ENCODE data around the gene ZNF467. TPM values are rescaled to one million over a fixed set of nuclear protein-coding genes. Genes with fewer than 3 reads are reported as not detected.

The ZNF467 gene
- total RNA-seq, 4 donors from 2014 or later: 0.40 to 6.7 (median 4.8) TPM

- H3K4me1 ChIP-seq: no peaks in the 10 kb centered on the region
Observed at GRCh38 chr7:149811831-149812490, 38.6 kb upstream of the ZNF467 start.

GRCh38 chr7:149811221-149811620 is 37.8 kb upstream of the ZNF467 start:
- TF ChIP-seq POLR2AphosphoS5 (IDR thresholded peaks at IDR 0.05): no peak
- TF ChIP-seq CTCF (IDR thresholded peaks at IDR 0.05): no peak
- TF ChIP-seq POLR2A (IDR thresholded peaks at IDR 0.05): no peak
- no peak for TF ChIP-seq EP300 (IDR thresholded peaks at IDR 0.05; ENCODE audit: low read depth)

More at GRCh38 chr7:149811831-149812490, 38.6 kb upstream of the ZNF467 start:
- H3K4me3 ChIP-seq: no peak overlapping the region
- H3K27me3 ChIP-seq: no peaks in the 10 kb centered on the region
- H3K36me3 ChIP-seq: no peaks in the 10 kb centered on the region
- in situ Hi-C loops (cut with MboI; ENCODE audit: low pct_ligation_motif_present in 1 of 4, low pct_unique_long_range_greater_than_20kb in 1 of 4, low sequenced_read_pairs in 3 of 4): no loop called here
- no peak for TF ChIP-seq CTCF (IDR thresholded peaks at IDR 0.05)
- no peak for TF ChIP-seq POLR2AphosphoS5 (IDR thresholded peaks at IDR 0.05)
- TF ChIP-seq POLR2A (IDR thresholded peaks at IDR 0.05): no peak
- no peak for TF ChIP-seq EP300 (IDR thresholded peaks at IDR 0.05; ENCODE audit: low read depth)
- intact Hi-C loops (cut with DNase I; ENCODE audit: low total_unique reads): no loop called here
- no peak for DNase-seq
- H3K9me3 ChIP-seq: no peaks in the 10 kb centered on the region
- 88% methylated on average over 14 of the region's 16 CpGs; no CpG with 5 or more reads in 1 of the 2 donors for WGBS, 2 donors (ENCODE audit: low coverage in 1 of 2)
- no peak overlapping the region for H3K27ac ChIP-seq

GRCh38 chr7:149809215-149809614 is 35.8 kb upstream of the ZNF467 start:
- Histone ChIP-seq H3K27ac (no peak overlapping the region), H3K27me3 (no peaks in the 10 kb centered on the region), H3K4me3 (no peak overlapping the region), H3K4me1 (no peaks in the 10 kb centered on the region), H3K36me3 (no peaks in the 10 kb centered on the region), H3K9me3 (no peaks in the 10 kb centered on the region)
- intact Hi-C loops (cut with DNase I; ENCODE audit: low total_unique reads) (no loop called here), in situ Hi-C loops (cut with MboI; ENCODE audit: low pct_ligation_motif_present in 1 of 4, low pct_unique_long_range_greater_than_20kb in 1 of 4, low sequenced_read_pairs in 3 of 4) (no loop called here)
- 55% methylated on average over 2 of the region's 2 CpGs; no CpG with 5 or more reads in 1 of the 2 donors for WGBS, 2 donors (ENCODE audit: low coverage in 1 of 2)
- no peak for TF ChIP-seq POLR2A (IDR thresholded peaks at IDR 0.05)
- TF ChIP-seq EP300 (IDR thresholded peaks at IDR 0.05; ENCODE audit: low read depth): no peak
- no peak for TF ChIP-seq POLR2AphosphoS5 (IDR thresholded peaks at IDR 0.05)
- no peak for TF ChIP-seq CTCF (IDR thresholded peaks at IDR 0.05)
- no peak for DNase-seq

More at GRCh38 chr7:149811221-149811620, 37.8 kb upstream of the ZNF467 start:
- DNase-seq: no peak
- Histone ChIP-seq H3K9me3 (no peaks in the 10 kb centered on the region), H3K27ac (no peak overlapping the region), H3K27me3 (no peaks in the 10 kb centered on the region), H3K36me3 (no peaks in the 10 kb centered on the region), H3K4me1 (no peaks in the 10 kb centered on the region), H3K4me3 (no peak overlapping the region)
- in situ Hi-C loops (cut with MboI; ENCODE audit: low pct_ligation_motif_present in 1 of 4, low pct_unique_long_range_greater_than_20kb in 1 of 4, low sequenced_read_pairs in 3 of 4) (no loop called here), intact Hi-C loops (cut with DNase I; ENCODE audit: low total_unique reads) (no loop called here)
- WGBS, 2 donors (ENCODE audit: low coverage in 1 of 2): 0 to 47% methylated on average over 1 to 3 of the region's 3 CpGs

- Histone ChIP-seq H3K36me3 (no peaks in the 10 kb centered on the region), H3K4me1 (no peaks in the 10 kb centered on the region), H3K4me3 (no peak overlapping the region), H3K9me3 (no peaks in the 10 kb centered on the region), H3K27ac (no peak overlapping the region), H3K27me3 (no peaks in the 10 kb centered on the region)
- in situ Hi-C loops (cut with MboI; ENCODE audit: low pct_ligation_motif_present in 1 of 4, low pct_unique_long_range_greater_than_20kb in 1 of 4, low sequenced_read_pairs in 3 of 4) (no loop called here), intact Hi-C loops (cut with DNase I; ENCODE audit: low total_unique reads) (no loop called here)
- 100% methylated on average over 4 of the region's 10 CpGs; no CpG with 5 or more reads in 1 of the 2 donors for WGBS, 2 donors (ENCODE audit: low coverage in 1 of 2)
- TF ChIP-seq CTCF (IDR thresholded peaks at IDR 0.05) (no peak), EP300 (IDR thresholded peaks at IDR 0.05; ENCODE audit: low read depth) (no peak), POLR2AphosphoS5 (IDR thresholded peaks at IDR 0.05) (no peak), POLR2A (IDR thresholded peaks at IDR 0.05) (no peak)
- DNase-seq: no peak
Observed at GRCh38 chr7:149808311-149808710, 34.9 kb upstream of the ZNF467 start.
